ENCODE measurements around the gene SPACDR.

SPACDR gene

DNA sequence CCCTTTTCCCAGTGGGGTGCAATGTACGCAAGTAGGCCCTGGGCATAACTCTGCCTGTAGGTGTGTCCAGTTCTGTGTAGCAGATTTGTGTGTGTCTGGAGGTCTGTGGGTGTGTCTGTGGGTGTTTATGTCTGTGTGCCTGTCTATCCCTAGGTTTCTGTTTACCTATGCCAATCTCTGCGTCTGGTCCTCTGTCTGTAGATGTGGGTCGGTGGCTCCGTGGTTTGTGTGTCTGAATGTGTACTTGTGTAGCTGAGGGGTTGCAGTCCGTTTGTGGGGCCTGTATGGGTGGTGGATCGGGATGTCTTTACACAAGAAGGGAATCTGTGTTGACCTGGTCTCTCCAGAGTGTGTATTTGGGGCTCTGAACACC is 20.6 kb upstream of the SPACDR start:
- no peak for DNase-seq

DNA sequence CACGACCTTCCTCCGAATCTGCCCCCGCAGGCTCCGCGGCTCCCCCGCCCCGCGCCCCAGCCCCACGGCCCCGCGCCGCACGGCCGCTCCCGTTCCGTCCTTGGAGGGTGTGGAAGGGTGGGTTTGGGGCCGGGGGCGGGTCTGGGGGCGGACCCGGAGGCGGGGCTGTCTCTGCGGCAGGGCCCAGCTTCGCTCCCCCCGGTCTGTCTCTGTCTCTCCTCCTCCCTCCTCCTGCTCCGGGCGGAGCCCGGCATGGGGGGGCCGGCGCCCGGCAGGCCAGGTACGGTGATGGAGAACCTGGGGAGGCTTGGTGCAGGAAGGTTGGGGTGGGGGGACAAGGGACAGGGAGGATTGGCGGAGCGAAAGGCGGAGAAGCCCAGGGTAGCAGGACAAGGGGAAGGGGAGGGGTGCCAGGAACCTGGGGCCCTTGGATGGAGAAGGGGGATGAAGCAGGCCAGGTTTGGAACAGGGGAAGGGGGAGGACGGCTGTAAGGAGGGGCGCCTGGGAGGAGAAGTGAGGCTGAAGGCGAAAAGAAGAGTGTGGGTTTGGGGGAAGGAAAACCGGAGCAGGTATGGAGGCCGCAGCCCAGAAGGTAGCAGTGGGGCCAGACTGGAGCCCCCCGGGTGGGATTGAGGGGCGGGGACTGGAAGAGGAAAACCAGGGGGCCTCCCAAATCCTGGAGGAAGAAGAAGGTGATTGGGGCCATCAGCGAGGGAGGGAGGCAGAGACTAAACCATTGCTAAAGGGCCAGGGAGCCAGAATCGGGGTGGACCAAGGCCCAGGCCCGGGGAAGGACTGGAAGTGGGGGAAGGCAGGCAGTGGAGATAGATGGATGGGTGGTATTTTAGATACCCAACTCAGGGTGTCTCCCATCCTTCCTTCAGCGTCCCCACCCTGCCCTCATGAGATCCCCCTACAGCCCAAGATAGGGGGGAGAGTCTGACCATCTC is 19.9 kb upstream of the SPACDR start, which contains the start of gene NYAP1:
NYAP1 (plus strand) TSS at position 206 of the 951 bp plus-strand sequence. CDS start 1,385 bp downstream, outside the sequence.
- peak; percentile 85 for DNase-seq

DNA sequence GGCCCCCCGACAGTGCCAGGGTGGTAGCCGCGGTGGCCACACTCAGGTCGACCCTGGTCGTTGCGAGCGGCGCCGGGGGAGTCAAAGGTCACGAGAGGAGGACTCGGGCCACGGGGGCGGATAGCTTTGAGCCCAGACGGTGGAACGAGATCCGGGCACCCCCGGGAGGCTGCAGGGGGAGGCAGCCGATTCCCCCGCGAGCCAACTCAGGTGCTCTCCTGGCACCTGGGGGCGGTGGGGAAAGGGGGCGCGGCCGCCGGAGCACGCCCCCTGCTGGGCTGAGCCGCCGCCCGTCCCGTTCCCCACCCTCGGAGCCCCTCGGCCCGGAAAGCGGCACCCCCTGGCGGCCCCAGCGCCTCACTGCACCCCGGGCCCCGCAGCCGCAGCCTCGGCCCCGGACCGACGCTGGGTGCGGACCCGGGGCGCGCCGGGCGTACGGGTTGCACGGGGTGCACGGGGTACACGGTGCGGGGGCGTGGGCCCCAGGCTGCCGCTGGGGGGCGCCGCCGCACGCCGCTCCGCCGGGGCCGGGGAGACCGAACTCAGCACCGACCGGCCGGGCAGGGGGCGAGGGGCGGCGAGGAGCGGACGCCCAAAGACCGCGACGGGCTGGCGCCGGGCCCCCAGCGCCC is 19.1 kb upstream of the SPACDR start:
- peak; percentile 78 for DNase-seq

- DNase-seq = no peak
Measured at GRCh38 chr7:100482728-100483089, 18.6 kb upstream of the SPACDR start.

DNA sequence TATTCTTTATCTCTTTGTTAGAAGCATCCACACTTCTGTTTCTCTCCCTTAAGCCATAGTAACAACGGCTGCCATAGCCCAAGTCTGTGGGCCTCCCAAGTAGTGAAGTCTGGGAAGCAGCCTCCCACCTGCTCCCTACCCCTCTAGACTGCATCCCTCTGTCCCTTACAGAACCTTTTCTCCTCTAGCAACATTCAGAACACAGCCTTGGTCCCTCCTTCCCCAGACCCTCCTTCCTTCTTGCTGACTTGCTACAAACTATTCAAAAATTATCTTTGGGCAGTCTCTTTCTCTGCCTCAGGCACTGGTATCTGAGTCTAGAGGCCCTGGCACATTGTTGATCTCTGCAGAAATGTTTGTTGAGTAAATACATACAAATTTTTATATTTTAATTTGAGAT is 17.4 kb upstream of the SPACDR start:
- DNase-seq = no peak

- peak; percentile 96 for DNase-seq
Measured at GRCh38 chr7:100478958-100479660, 15.0 kb upstream of the SPACDR start, which contains the start of gene TSC22D4. TSC22D4 (minus strand) TSS chr7:100479214; CDS start chr7:100478038, 1,176 bp downstream.

GRCh38 chr7:100477871-100478267 is 13.8 kb upstream of the SPACDR start:
- no peak for DNase-seq

DNA sequence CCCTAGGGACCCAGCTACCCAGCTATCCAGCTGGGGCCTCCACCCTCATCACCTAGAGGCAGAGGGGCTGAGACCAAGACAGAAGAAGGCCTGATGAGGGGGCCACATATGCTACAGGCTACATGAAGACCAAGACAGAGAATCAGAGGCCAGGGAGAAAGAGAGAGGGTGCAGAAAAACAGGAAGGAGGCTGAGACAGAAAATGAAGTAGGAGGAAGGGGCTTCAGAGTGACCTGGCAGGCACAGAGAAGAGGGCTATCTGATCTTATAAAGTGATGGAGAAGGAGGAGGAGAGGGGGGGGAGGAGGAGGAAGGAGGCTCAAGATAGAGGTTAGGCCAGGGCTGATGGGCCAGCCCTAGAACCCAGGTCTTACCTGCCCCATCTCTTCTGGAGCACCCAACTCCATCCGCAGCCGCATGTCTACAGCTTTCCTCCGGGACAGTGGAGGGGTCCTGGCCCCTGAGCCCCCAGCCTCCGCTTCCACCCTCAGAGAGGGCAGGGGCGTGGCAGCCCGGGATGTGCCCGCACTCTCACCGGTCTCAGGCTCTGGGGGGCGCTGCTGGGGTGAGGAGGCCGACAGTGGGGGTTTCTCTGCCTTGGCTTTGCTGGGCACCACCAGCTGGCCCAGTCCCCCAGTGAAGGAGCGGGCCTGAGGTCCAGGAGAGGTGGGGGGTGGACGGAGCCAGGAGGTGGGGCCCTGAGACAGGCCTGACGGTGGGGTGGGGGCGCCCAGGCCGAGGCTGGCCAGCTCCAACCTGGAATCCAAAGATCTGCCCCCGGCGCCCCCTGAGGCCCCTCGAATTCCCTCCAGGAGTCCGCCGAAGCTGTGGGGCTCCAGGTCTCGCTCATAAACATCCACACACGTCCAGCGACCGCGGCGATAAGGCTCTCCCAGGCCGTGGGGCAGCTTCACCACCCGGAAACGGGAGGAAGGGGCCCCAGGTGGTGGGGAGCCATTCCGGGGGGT is 13.1 kb upstream of the SPACDR start:
- no peak for DNase-seq

DNA sequence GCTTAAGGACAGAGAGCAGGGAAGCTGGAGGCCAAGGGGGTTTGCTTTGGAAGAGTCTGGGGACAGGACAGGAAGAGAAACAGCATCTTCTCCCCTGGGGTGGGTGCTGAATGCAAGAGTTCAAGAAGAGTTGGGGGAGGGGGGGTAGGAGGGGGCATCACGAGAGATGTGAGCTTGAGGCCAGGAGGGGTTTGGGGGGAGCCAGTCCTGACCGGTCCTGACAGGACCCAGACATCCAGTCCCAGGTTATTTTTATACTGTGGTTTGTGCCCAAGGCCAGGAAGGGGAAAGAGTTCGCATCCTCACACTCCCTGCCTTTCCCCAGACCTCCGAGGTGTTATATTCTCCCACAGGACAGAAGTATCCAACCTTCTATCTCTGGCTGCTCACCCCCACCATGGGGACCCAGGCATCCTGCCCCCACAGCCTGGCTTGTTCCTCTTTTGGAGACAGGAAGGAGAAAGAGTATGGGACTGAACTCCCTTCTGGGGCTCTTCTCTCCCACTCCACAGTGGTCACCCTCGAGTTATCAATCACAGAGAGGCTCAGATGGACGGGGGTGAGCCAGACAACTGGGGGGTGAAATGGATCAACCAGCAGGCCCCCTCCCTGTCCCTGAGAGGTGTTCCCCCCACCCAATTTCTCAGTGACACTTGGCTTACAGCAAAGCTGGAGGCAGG is 12.2 kb upstream of the SPACDR start:
- DNase-seq = no peak

DNA sequence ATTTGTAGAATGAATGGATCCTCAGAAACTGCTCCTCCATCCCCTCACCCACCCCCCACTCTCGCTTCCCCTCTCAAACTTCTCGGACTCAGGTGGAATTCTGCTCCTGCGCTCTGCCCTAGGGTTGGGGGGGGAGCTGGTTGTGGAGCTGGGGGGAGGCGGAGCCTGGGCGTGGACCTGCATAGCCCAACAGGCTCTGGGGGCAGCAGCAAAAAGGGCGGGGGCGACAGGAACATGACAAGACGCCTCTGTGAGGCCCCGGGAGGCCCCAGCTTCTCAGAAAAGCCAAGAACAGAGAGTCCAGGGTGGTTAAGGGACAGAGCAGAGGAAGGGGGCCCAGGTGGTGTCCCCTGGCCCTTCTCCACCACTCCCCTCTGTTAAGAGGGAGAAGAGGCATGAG is 11.5 kb upstream of the SPACDR start:
- DNase-seq = no peak

- DNase-seq = no peak
Measured at GRCh38 chr7:100472854-100473499, 8.9 kb upstream of the SPACDR start.

DNA sequence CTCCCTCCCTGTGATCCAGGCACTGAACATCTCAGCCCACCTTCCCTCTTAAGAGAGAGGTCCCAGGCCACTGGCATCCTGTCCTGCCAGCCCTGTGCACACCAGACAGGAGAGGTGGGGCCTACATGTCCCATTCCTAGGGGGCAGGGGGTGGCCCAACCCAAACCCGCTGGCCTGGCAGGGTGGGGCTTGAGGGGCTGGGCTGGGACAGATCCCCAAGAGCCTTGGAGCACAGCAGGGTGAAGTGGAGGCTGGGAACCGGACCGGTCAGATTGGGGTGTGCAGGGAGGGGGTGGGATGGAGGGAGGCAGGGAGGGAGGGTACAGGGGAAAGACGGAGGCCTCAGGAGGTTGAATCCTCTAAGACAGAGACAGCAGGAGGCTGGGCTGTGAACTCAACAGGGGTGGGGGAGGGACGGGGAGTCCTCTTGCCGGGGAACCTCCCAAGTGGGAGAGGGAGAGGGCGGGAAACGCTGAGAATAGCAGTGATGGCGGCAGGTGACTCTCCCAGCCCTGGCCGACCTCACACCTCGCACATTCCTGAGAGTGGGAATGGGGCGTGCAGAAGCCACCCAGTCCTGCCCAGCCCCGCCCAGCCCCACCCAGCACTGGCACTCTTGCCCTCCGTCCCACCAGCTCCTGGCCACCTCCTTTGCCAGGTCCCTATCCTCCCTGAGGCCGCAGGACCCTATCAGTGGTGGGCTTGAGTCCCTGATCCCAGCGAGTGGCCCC is 8.2 kb upstream of the SPACDR start:
- DNase-seq = no peak

DNA sequence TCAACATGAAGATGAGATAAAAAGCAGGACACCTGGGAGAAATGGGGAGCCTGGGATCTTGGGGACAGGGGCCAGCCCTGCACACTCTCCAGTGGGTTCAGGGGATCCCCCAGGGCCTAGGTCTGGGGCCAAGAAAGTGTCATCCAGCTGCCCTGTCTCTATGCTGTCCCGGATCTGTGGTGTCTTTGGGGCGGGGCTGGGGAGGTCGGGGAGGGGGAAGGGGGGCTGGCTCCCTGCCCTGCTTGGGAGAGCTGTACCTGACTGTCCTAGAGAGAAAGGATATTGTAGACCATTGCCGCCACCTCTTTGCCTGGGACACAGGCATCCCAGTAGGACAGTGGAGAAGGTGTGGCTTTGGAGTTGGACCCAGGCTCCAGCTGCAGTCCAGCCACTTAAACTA is 7.0 kb upstream of the SPACDR start:
- no peak for DNase-seq

GRCh38 chr7:100469227-100470044 is 5.4 kb upstream of the SPACDR start:
- peak; percentile 77 for DNase-seq

GRCh38 chr7:100467638-100468373 is 3.7 kb upstream of the SPACDR start:
- peak; percentile 53 for DNase-seq

DNA sequence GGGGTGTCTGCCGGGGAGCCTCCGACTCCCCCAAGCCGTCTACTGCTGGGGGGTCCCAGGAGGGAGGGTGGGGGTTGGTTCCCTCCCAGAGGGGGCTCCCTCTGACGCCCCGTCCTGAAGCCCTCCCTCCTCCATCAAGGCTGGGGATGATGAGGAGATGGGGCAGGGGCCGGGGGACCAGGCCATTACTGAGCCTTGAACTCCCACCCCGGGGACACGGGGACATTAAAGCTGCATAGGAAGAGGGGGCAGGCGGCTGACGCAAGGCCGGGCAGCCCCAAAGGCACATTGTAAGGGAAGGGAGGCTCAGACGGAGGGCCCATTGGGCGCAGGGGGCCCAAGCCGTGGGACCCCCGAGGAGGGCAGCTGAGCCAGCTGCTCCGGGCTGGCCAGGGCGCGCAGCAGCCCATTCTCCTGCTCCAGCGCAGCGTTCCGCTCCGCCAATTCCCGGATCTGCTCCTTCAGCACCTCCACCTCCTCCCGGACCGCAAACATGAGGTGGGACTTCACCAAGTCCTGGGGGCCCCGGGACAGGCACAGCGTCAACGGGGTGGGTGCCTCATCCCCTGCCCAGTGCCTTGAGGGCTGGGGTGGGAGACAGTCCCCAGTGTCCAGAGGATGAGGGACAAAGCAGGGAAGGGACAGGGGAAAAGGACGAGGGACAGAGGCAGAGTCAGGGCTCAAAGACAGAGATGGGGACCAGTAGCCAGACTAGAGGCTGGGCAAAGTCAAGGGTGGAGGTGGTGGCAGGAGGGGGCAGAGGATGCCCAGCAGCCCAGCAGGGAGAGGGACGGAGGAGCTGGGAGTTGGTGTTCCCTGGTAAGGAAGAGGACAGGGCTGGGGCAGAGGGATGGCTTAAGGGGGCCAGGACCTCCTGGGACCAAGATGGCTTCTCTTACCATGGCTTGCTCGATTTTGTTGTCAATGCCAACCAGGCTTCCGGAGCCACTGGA is 2.9 kb upstream of the SPACDR start:
- no peak for DNase-seq

- peak; percentile 86 for DNase-seq
Measured at GRCh38 chr7:100465702-100466311, 1.7 kb upstream of the SPACDR start.

Data from NCI-H69 (cell line).